Measurements from ENCODE around the gene ZFP90. TPM values are rescaled to one million over a fixed set of nuclear protein-coding genes. Genes with fewer than 3 reads are reported as not detected.

The ZFP90 gene
- total RNA-seq, 2 donors from 2014 or later = 20.7 to 21.3 TPM

GRCh38 chr16:68506331-68507053, 32.6 kb upstream of the ZFP90 start:
- peak overlapping the region; percentile 14 for H3K27ac Mint-ChIP-seq
- peaks cover 22% of the 10 kb centered on the region for H3K27me3 Mint-ChIP-seq
- ATAC-seq = no peak
- no peaks in the 10 kb centered on the region for H3K9me3 ChIP-seq (ENCODE audit: control insufficient read depth, low read length, poor library complexity, severe bottlenecking)
- no peaks in the 10 kb centered on the region for H3K4me1 Mint-ChIP-seq
- no peak for DNase-seq
- no peak overlapping the region for H3K4me3 Mint-ChIP-seq
- no peaks in the 10 kb centered on the region for H3K36me3 Mint-ChIP-seq (ENCODE audit: low read depth)

DNA sequence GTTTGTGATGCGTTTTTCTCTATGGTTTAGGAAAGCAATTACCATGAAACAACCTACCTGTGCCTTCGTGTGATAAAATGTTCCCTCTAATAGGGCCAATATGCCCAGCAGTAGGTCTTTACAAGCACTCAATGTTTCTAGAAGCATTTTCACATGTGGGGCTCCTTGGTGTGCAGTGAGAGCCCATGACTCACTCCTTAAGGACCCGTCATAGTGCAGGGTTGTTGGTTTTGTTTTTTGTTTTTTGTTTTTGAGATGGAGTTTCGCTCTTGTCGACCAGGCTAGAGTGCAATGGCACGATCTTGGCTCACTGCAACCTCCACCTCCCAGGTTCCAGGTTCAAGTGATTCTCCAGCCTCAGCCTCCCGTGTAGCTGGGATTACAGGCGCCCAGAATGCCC, 31.1 kb upstream of the ZFP90 start:
- H3K4me3 Mint-ChIP-seq = no peak overlapping the region
- ATAC-seq (no peak), DNase-seq (no peak)
- H3K27me3 Mint-ChIP-seq = peaks cover 22% of the 10 kb centered on the region
- peaks cover 4% of the 10 kb centered on the region for H3K4me1 Mint-ChIP-seq
- H3K27ac Mint-ChIP-seq = no peak overlapping the region
- H3K36me3 Mint-ChIP-seq (ENCODE audit: low read depth) = no peaks in the 10 kb centered on the region
- H3K9me3 ChIP-seq (ENCODE audit: control insufficient read depth, low read length, poor library complexity, severe bottlenecking) = no peaks in the 10 kb centered on the region

DNA sequence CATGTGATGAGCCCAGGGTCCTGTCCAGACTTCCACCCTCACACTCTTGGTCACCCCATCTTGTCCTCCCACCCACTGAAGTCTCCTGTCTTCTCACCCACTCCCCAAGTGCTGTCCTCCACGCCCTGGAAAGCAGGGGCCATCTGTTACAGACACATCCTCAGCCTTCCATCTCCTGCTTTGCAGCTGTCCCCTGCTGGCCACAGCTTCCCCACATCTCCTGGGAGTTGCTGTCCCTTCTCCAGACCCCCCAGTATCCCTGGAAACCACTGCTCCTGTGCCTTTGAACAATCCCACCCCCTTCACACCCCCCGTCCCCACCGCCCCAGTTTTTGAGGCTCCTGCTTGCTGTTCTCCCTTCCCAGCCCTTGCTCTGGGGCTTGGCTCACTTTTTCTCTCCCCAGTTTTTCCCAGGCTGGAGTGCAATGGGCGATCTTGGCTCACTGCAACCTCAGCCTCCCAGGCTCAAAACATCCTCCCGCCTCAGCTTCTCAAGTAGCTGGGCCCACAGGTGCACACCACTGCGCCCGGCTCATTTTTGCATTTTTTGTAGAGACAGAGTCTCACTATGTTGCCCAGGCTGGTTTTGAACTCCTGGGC, 30.4 kb upstream of the ZFP90 start:
- no peak for ATAC-seq
- H3K27me3 Mint-ChIP-seq = peaks cover 22% of the 10 kb centered on the region
- no peak overlapping the region for H3K4me3 Mint-ChIP-seq

DNA sequence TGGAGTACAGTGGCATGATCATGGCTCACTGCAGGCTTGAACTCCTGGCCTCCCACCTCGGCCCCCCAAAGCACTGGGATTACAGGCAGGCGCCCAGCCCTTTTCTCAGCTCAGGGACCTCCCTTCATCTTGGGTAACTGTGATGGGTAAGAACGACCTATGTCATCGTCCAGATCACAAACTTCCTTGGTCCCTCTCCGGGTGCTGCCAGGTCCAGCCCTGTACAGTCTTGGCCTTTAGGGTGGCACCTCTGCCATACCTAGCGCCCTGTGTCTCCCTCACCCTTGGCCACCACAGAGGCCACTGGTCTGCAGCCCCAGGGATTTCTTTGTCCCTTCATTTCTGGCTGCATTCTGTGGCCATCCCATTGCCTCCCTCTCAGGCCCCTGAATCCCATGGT, 29.7 kb upstream of the ZFP90 start:
- peak overlapping the region; percentile 14 for H3K27ac Mint-ChIP-seq
- ATAC-seq = no peak
- peaks cover 22% of the 10 kb centered on the region for H3K27me3 Mint-ChIP-seq

More for the DNA sequence above, 30.4 kb upstream of the ZFP90 start:
- no peak for DNase-seq
- no peaks in the 10 kb centered on the region for H3K9me3 ChIP-seq (ENCODE audit: control insufficient read depth, low read length, poor library complexity, severe bottlenecking)
- no peaks in the 10 kb centered on the region for H3K36me3 Mint-ChIP-seq (ENCODE audit: low read depth)
- H3K27ac Mint-ChIP-seq = peak overlapping the region; percentile 14
- peaks cover 4% of the 10 kb centered on the region for H3K4me1 Mint-ChIP-seq

GRCh38 chr16:68510775-68511174, 28.3 kb upstream of the ZFP90 start:
- DNase-seq (no peak), ATAC-seq (no peak)
- H3K4me1 Mint-ChIP-seq = peaks cover 4% of the 10 kb centered on the region
- H3K36me3 Mint-ChIP-seq (ENCODE audit: low read depth) = no peaks in the 10 kb centered on the region
- no peak overlapping the region for H3K27ac Mint-ChIP-seq
- peaks cover 22% of the 10 kb centered on the region for H3K27me3 Mint-ChIP-seq
- no peak overlapping the region for H3K4me3 Mint-ChIP-seq
- H3K9me3 ChIP-seq (ENCODE audit: control insufficient read depth, low read length, poor library complexity, severe bottlenecking) = no peaks in the 10 kb centered on the region

More for the DNA sequence above, 29.7 kb upstream of the ZFP90 start:
- H3K36me3 Mint-ChIP-seq (ENCODE audit: low read depth) = no peaks in the 10 kb centered on the region
- no peak for DNase-seq
- H3K9me3 ChIP-seq (ENCODE audit: control insufficient read depth, low read length, poor library complexity, severe bottlenecking) = no peaks in the 10 kb centered on the region
- H3K4me3 Mint-ChIP-seq = no peak overlapping the region
- peaks cover 4% of the 10 kb centered on the region for H3K4me1 Mint-ChIP-seq

DNA sequence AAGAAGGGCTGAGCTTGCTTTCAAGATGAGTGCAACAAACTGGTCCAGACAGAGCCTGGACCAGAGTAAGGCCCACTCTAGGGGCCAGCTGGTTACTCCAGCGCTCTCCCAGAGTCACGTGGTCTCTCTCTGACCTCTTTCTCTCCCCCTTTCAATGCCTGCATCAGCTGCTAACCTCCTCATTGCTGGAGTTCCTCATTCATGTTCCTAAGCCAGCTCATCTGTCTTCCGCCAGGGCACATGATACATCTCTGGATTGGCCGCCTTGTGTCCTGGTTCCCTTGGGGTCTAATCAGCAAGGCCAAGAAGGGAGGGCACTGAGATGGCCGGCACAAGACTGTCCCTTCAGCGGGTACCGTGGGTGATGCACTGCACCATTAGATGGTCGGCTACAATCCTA, 26.9 kb upstream of the ZFP90 start:
- Mint-ChIP-seq H3K4me1 (peaks cover 4% of the 10 kb centered on the region), H3K27me3 (peaks cover 12% of the 10 kb centered on the region), H3K27ac (no peak overlapping the region), H3K36me3 (ENCODE audit: low read depth) (no peaks in the 10 kb centered on the region), H3K4me3 (no peak overlapping the region)
- ATAC-seq = no peak
- no peaks in the 10 kb centered on the region for H3K9me3 ChIP-seq (ENCODE audit: control insufficient read depth, low read length, poor library complexity, severe bottlenecking)
- no peak for DNase-seq

- no peak overlapping the region for H3K27ac Mint-ChIP-seq
- H3K4me3 Mint-ChIP-seq = no peak overlapping the region
- DNase-seq (no peak), ATAC-seq (no peak)
- H3K36me3 Mint-ChIP-seq (ENCODE audit: low read depth) = no peaks in the 10 kb centered on the region
- no peaks in the 10 kb centered on the region for H3K9me3 ChIP-seq (ENCODE audit: control insufficient read depth, low read length, poor library complexity, severe bottlenecking)
- H3K4me1 Mint-ChIP-seq = peaks cover 4% of the 10 kb centered on the region
- H3K27me3 Mint-ChIP-seq = peaks cover 12% of the 10 kb centered on the region
Measured at GRCh38 chr16:68512742-68513141, 26.3 kb upstream of the ZFP90 start.

DNA sequence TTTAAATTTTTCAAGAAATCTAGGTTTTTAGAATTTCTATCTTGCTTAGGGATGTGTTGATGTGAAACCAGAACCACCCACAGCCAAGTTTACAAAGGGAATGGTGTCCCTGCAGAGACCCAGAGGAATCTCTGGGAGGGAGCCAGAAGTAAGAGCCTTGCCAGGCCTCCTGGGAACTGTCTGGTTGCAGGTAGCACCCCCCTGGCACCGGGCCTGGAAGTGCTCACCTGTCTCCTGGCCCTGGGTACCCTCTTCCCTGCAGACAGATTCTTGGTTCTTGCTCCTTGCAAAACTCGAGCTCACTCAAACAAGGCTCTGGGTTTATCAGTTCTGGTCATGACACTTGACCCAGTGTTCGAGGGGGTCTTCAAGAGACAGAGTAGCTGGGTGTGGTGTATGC, 24.6 kb upstream of the ZFP90 start:
- Mint-ChIP-seq H3K27ac (no peak overlapping the region), H3K4me1 (peaks cover 4% of the 10 kb centered on the region), H3K36me3 (ENCODE audit: low read depth) (no peaks in the 10 kb centered on the region), H3K27me3 (peaks cover 3% of the 10 kb centered on the region), H3K4me3 (no peak overlapping the region)
- no peaks in the 10 kb centered on the region for H3K9me3 ChIP-seq (ENCODE audit: control insufficient read depth, low read length, poor library complexity, severe bottlenecking)
- ATAC-seq (no peak), DNase-seq (no peak)

GRCh38 chr16:68517606-68518166, 21.4 kb upstream of the ZFP90 start:
- ATAC-seq (no peak), DNase-seq (no peak)
- no peaks in the 10 kb centered on the region for H3K9me3 ChIP-seq (ENCODE audit: control insufficient read depth, low read length, poor library complexity, severe bottlenecking)
- H3K36me3 Mint-ChIP-seq (ENCODE audit: low read depth) = no peaks in the 10 kb centered on the region
- H3K27ac Mint-ChIP-seq = peak overlapping the region; percentile 91
- peaks cover 4% of the 10 kb centered on the region for H3K27me3 Mint-ChIP-seq
- peaks cover 9% of the 10 kb centered on the region for H3K4me1 Mint-ChIP-seq
- no peak overlapping the region for H3K4me3 Mint-ChIP-seq

GRCh38 chr16:68519225-68519745, 19.8 kb upstream of the ZFP90 start:
- Mint-ChIP-seq H3K4me3 (no peak overlapping the region), H3K4me1 (peaks cover 9% of the 10 kb centered on the region), H3K36me3 (ENCODE audit: low read depth) (no peaks in the 10 kb centered on the region), H3K27me3 (peaks cover 4% of the 10 kb centered on the region), H3K27ac (no peak overlapping the region)
- DNase-seq (no peak), ATAC-seq (no peak)
- no peaks in the 10 kb centered on the region for H3K9me3 ChIP-seq (ENCODE audit: control insufficient read depth, low read length, poor library complexity, severe bottlenecking)

- no peaks in the 10 kb centered on the region for H3K9me3 ChIP-seq (ENCODE audit: control insufficient read depth, low read length, poor library complexity, severe bottlenecking)
- Mint-ChIP-seq H3K27me3 (peaks cover 4% of the 10 kb centered on the region), H3K27ac (peak overlapping the region; percentile 94)
Measured at GRCh38 chr16:68520649-68521086, 18.4 kb upstream of the ZFP90 start.

DNA sequence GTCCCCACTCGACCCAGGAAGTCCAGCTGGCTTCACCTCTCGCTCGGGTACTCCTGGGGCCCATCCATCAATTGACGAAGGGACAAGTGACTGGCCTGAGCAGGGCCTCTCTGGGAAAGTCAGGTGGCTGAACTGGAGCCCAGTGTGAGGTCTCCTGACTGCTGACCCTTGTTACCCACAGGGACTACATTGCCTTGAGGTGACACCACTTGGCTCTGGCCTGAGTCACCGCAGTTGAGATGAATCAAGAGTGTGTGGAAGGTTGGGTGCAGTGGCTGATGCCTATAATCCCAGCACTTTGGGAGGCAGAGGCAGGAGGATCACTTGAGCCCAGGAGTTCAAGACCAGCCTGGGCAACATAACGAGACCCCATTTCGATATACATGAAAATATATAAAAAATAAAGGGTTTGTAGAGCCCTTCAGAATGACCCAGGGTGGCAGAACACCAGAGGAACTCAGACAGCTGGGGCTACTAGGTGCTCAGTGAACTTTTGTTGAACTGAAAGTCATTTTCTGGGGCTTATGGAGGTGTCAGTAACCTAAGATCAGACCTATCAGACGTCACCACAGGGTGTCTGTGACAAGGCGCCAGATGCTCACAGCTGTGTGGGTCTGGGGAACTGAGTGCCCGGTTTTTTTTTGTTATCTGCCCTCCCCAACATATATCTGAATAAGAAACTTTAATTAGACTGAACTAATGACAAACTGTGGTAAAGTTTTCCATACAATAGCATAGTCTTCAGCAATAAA, 14.8 kb upstream of the ZFP90 start:
- peaks cover 15% of the 10 kb centered on the region for H3K4me1 Mint-ChIP-seq
- H3K27ac Mint-ChIP-seq = no peak overlapping the region
- H3K27me3 Mint-ChIP-seq = peaks cover 4% of the 10 kb centered on the region
- H3K4me3 Mint-ChIP-seq = no peak overlapping the region
- no peak for DNase-seq
- no peaks in the 10 kb centered on the region for H3K9me3 ChIP-seq (ENCODE audit: control insufficient read depth, low read length, poor library complexity, severe bottlenecking)
- H3K36me3 Mint-ChIP-seq (ENCODE audit: low read depth) = no peaks in the 10 kb centered on the region
- no peak for ATAC-seq

More at GRCh38 chr16:68520649-68521086, 18.4 kb upstream of the ZFP90 start:
- H3K4me3 Mint-ChIP-seq = peak overlapping the region; percentile 73
- DNase-seq (peak; percentile 67 to 84 (median 71)), ATAC-seq (peak; percentile 99)
- no peaks in the 10 kb centered on the region for H3K36me3 Mint-ChIP-seq (ENCODE audit: low read depth)
- peaks cover 9% of the 10 kb centered on the region for H3K4me1 Mint-ChIP-seq

Measured in T-helper 17 cell (primary cell).